GM12878 (cell line): Measurements from ENCODE around the gene LRRC14B. TPM values are rescaled to one million over a fixed set of nuclear protein-coding genes. Genes with fewer than 3 reads are reported as not detected.

ENCODE experiments used
- ATAC-seq: fragments of 200-7000 bp; cut with Tn5 transposase; 3 replicates; pipeline ENCODE4 v1.9.1; 2020; ENCODE audit warnings: mild to moderate bottlenecking, moderate library complexity
- BruUV-seq: library from RNA; stranded (reverse); fragments of 400-500 nt; replicated peaks from 2 replicates; lab custom pipeline; 2021; lab: Mats Ljungman, UMichigan
- CTCF ChIA-PET: fragments of 300-600 bp; sonication (Branson Sonifier 250); formaldehyde crosslinking; extraction: SDS; loops from one replicate; lab custom pipeline; 2021; ENCODE audit warnings: inconsistent platforms; lab: Yijun Ruan, JAX
- POLR2A ChIA-PET: fragments of 350-600 bp; formaldehyde crosslinking; extraction: SDS; loops from one replicate; lab custom pipeline; 2021; ENCODE audit warnings: inconsistent platforms; lab: Charles Lee
- RAD21 ChIA-PET: fragments of 300-600 bp; sonication (Branson Sonifier 250); formaldehyde crosslinking; loops from one replicate; lab custom pipeline; 2023; ENCODE audit warnings: antibody characterized with exemption; ENCODE audit not compliant: unreplicated experiment; lab: Charles Lee
- SMC1A ChIA-PET: fragments of 300-600 bp; sonication (Branson Sonifier 250); formaldehyde crosslinking; loops from one replicate; lab custom pipeline; 2023; ENCODE audit not compliant: unreplicated experiment, uncharacterized antibody; lab: Charles Lee
- DNase-seq: peaks from one replicate; pipeline ENCODE4 v3.0.0-alpha.2; 2011; ENCODE audit warnings: low read depth, low spot score
- FAIRE-seq: peaks from 3 replicates; lab custom pipeline; 2011; peaks lifted over from hg19 to GRCh38; lab: Jason Lieb, UNC
- H2AFZ ChIP-seq: 2 replicates; pipeline ENCODE4 v1.6.0; 2011; ENCODE audit warnings: low read depth, low read length, control low read depth; ENCODE audit not compliant: control insufficient read depth
- H3K27ac ChIP-seq: 2 replicates; pipeline ENCODE4 v1.5.1; 2011; ENCODE audit warnings: control low read depth; ENCODE audit not compliant: control insufficient read depth, insufficient read depth
- H3K27me3 ChIP-seq, 2 experiments: replicated peaks in 1 of 2; 2 replicates each; pipeline versions ENCODE4 v1.6.0 to v1.6.1; 2011; ENCODE audit warnings: low read length in 1 of 2; ENCODE audit not compliant: control insufficient read depth in 2 of 2, insufficient read depth in 2 of 2
- H3K36me3 ChIP-seq, 2 experiments: 2 replicates each; pipeline ENCODE4 v1.5.1; 2011; ENCODE audit warnings: low read length in 1 of 2; ENCODE audit not compliant: control insufficient read depth in 2 of 2, insufficient read depth in 2 of 2
- H3K4me1 ChIP-seq: 2 replicates; pipeline ENCODE4 v1.6.1; 2011; ENCODE audit warnings: mild to moderate bottlenecking, low read length, moderate library complexity, mixed read lengths; ENCODE audit not compliant: control insufficient read depth, insufficient read depth
- H3K4me2 ChIP-seq: 2 replicates; pipeline ENCODE4 v1.6.0; 2011; ENCODE audit warnings: control low read depth; ENCODE audit not compliant: control insufficient read depth, insufficient read depth
- H3K4me3 ChIP-seq: fragments of 200-600 bp; sonication (generic); 2 replicates; pipeline ENCODE4 v1.5.1; 2016
- H3K79me2 ChIP-seq: 2 replicates; pipeline ENCODE4 v1.6.0; 2011; ENCODE audit warnings: low read length; ENCODE audit not compliant: control insufficient read depth, insufficient read depth
- H3K9ac ChIP-seq: 2 replicates; pipeline ENCODE4 v1.8.0; 2011; ENCODE audit warnings: low read length, control low read depth, mixed read lengths; ENCODE audit not compliant: control insufficient read depth, insufficient read depth
- H3K9me3 ChIP-seq: replicated peaks from 3 replicates; pipeline ENCODE4 v1.5.1; 2011; ENCODE audit warnings: mild to moderate bottlenecking, low read length; ENCODE audit not compliant: control insufficient read depth, insufficient read depth
- H4K20me1 ChIP-seq: 2 replicates; pipeline ENCODE4 v1.6.0; 2011; ENCODE audit not compliant: control insufficient read depth, insufficient read depth
- CEBPB ChIP-seq, 2 experiments: fragments of 150-350 bp in 1 of 2; IDR thresholded peaks; 2 replicates each; pipeline ENCODE4 v1.6.1; 2012 to 2014; ENCODE audit warnings: low read depth in 2 of 2, low read length in 2 of 2, borderline replicate concordance in 1 of 2, inconsistent platforms in 1 of 2
- CHD4 ChIP-seq: fragments of 200-600 bp; sonication (generic); IDR thresholded peaks from 2 replicates; pipeline ENCODE4 v1.6.1; 2016; ENCODE audit warnings: mild to moderate bottlenecking
- CREM ChIP-seq: IDR thresholded peaks from 2 replicates; pipeline ENCODE4 v1.6.1; 2014; ENCODE audit warnings: antibody characterized with exemption, low read depth
- MYB ChIP-seq: fragments of 150-350 bp; IDR thresholded peaks from 2 replicates; pipeline ENCODE4 v1.6.1; 2014; ENCODE audit warnings: mild to moderate bottlenecking, low read depth, low read length, borderline replicate concordance
- NFYB ChIP-seq: IDR thresholded peaks from 2 replicates; pipeline ENCODE4 v1.6.1; 2011; ENCODE audit warnings: low read depth, mild to moderate bottlenecking, low read length, improper control_type of control experiment, moderate library complexity; ENCODE audit not compliant: insufficient read depth
- RBBP5 ChIP-seq: fragments of 200-600 bp; sonication (generic); conservative IDR thresholded peaks from 2 replicates; pipeline ENCODE4 v1.6.1; 2016
- SMAD1 ChIP-seq: fragments of 450-650 bp; IDR thresholded peaks from 2 replicates; pipeline ENCODE4 v1.6.1; 2018; ENCODE audit warnings: mild to moderate bottlenecking, low read depth; ENCODE audit not compliant: partially characterized antibody
- SMAD5 ChIP-seq: IDR thresholded peaks from 2 replicates; pipeline ENCODE4 v1.6.1; 2016; ENCODE audit warnings: antibody characterized with exemption, low read depth
- YBX1 ChIP-seq: fragments of 450-650 bp; IDR thresholded peaks from 2 replicates; pipeline ENCODE4 v1.6.1; 2016; ENCODE audit warnings: antibody characterized with exemption
- WGBS: methylation state at CpG from one replicate; pipeline ENCODE4 v1.1.6; 2016; ENCODE audit warnings: low lambda C conversion rate; ENCODE audit not compliant: insufficient replicate concordance, insufficient coverage; ENCODE audit errors: missing lambda C conversion rate; 5-methylcytosine and 5-hydroxymethylcytosine counted together
- in situ Hi-C: fragments of 300-500 bp; cut with MboI; formaldehyde crosslinking; loops from 9 replicates; pipeline ENCODE4 v1.14.3; 2018; ENCODE audit warnings: mixed read lengths
- intact Hi-C: fragments of 100-400 bp; cut with micrococcal nuclease; formaldehyde crosslinking; loops from one replicate; pipeline ENCODE4 v1.14.2; 2022; ENCODE audit not compliant: unreplicated experiment
- polyA plus RNA-seq, 11 experiments: library from polyadenylated mRNA; depleted of rRNA in 4 of 11; unstranded in 6 of 11; stranded (reverse) in 5 of 11; fragments of >200 nt; fragmentation: Nextera tagmentation in 4 of 11; fragmentation: Illumina TruSeq in 1 of 11; extraction: Ambion mirVana in 4 of 11; extraction: Trizol in 1 of 11; gene quantifications; 1 replicate in 1 of 11; 2 replicates in 10 of 11; pipeline versions ENCODE4 v1.2.1 to v1.2.3, GENCODE V29; 2011 to 2016; ENCODE audit warnings: inconsistent platforms in 2 of 11, missing spikeins in 2 of 11, low read depth in 1 of 11
- total RNA-seq, 4 experiments: library from RNA; depleted of rRNA in 3 of 4; stranded (reverse); fragments of >200 nt in 3 of 4; fragmentation: Illumina TruSeq in 1 of 4; extraction: Trizol in 1 of 4; gene quantifications; 2 replicates each; pipeline versions ENCODE4 v1.2.1 to v1.2.3, GENCODE V29; 2013 to 2021
- TF ChIP-seq, protein P1 (sequence below): IDR thresholded peaks from 2 replicates; pipeline ENCODE4 v1.6.1; 2012; ENCODE audit warnings: mild to moderate bottlenecking, low read depth, low read length
- TF ChIP-seq, protein P2 (sequence below): fragments of 450-650 bp; formaldehyde crosslinking; IDR thresholded peaks from 2 replicates; pipeline ENCODE4 v1.4.0; 2022; ENCODE audit warnings: mild to moderate bottlenecking, moderate library complexity
- TF ChIP-seq, protein P3 (sequence below): fragments of 150-350 bp; IDR thresholded peaks from 2 replicates; pipeline ENCODE4 v1.6.1; 2014; ENCODE audit warnings: mild to moderate bottlenecking, low read depth, low read length

LRRC14B gene
- total and polyA plus RNA-seq, 10 of the 15 experiments (the other 5 are each of a cell fraction or from before 2014, with no cell fraction given), result 0.06 to 0.31 (median 0.13) TPM; not detected in 5

DNA sequence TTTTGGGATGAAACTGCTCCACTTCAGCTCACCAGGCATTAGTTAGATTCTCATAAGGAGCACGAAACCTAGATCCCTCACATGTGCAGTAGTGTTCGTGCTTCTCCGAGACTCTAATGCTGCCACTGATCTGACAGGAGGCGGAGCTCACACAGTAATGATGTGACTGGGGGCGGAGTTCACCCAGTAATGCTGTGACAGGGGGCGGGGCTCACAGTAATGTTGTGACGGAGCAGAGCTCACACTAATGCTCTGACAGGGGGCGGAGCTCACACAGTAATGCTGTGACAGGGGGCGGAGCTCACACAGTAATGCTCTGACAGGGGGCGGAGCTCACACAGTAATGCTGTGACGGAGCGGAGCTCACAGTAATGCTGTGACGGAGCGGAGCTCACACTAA lies 27.1 kb upstream of the LRRC14B start:
- Histone ChIP-seq H3K36me3 (no peaks in the 10 kb centered on the region), H3K4me2 (no peak overlapping the region), H3K27me3 (no peaks in the 10 kb centered on the region), H2AFZ (no peak overlapping the region), H3K4me3 (no peak overlapping the region), H3K9me3 (no peaks in the 10 kb centered on the region; the same call in 2 of the 3 replicates), H3K4me1 (no peaks in the 10 kb centered on the region), H3K9ac (no peak overlapping the region), H3K79me2 (no peaks in the 10 kb centered on the region), H4K20me1 (no peaks in the 10 kb centered on the region), H3K27ac (no peak overlapping the region)
- FAIRE-seq (no peak), DNase-seq (no peak), ATAC-seq (no peak)
- ChIA-PET POLR2A (no interaction called here), CTCF (no interaction called here), RAD21 (no interaction called here), SMC1A (no interaction called here)
- TF ChIP-seq NFYB (no peak), SMAD1 (no peak), MYB (no peak), CHD4 (no peak), CEBPB (IDR thresholded peaks at IDR 0.05; ENCODE audit: borderline replicate concordance in 1 of 2, low read depth in 2 of 2, low read length in 2 of 2) (no peak), YBX1 (no peak), CREM (no peak), SMAD5 (no peak), RBBP5 (no peak)
- TF ChIP-seq, protein P1, sequence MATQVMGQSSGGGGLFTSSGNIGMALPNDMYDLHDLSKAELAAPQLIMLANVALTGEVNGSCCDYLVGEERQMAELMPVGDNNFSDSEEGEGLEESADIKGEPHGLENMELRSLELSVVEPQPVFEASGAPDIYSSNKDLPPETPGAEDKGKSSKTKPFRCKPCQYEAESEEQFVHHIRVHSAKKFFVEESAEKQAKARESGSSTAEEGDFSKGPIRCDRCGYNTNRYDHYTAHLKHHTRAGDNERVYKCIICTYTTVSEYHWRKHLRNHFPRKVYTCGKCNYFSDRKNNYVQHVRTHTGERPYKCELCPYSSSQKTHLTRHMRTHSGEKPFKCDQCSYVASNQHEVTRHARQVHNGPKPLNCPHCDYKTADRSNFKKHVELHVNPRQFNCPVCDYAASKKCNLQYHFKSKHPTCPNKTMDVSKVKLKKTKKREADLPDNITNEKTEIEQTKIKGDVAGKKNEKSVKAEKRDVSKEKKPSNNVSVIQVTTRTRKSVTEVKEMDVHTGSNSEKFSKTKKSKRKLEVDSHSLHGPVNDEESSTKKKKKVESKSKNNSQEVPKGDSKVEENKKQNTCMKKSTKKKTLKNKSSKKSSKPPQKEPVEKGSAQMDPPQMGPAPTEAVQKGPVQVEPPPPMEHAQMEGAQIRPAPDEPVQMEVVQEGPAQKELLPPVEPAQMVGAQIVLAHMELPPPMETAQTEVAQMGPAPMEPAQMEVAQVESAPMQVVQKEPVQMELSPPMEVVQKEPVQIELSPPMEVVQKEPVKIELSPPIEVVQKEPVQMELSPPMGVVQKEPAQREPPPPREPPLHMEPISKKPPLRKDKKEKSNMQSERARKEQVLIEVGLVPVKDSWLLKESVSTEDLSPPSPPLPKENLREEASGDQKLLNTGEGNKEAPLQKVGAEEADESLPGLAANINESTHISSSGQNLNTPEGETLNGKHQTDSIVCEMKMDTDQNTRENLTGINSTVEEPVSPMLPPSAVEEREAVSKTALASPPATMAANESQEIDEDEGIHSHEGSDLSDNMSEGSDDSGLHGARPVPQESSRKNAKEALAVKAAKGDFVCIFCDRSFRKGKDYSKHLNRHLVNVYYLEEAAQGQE, result no peak
- TF ChIP-seq, protein P2, sequence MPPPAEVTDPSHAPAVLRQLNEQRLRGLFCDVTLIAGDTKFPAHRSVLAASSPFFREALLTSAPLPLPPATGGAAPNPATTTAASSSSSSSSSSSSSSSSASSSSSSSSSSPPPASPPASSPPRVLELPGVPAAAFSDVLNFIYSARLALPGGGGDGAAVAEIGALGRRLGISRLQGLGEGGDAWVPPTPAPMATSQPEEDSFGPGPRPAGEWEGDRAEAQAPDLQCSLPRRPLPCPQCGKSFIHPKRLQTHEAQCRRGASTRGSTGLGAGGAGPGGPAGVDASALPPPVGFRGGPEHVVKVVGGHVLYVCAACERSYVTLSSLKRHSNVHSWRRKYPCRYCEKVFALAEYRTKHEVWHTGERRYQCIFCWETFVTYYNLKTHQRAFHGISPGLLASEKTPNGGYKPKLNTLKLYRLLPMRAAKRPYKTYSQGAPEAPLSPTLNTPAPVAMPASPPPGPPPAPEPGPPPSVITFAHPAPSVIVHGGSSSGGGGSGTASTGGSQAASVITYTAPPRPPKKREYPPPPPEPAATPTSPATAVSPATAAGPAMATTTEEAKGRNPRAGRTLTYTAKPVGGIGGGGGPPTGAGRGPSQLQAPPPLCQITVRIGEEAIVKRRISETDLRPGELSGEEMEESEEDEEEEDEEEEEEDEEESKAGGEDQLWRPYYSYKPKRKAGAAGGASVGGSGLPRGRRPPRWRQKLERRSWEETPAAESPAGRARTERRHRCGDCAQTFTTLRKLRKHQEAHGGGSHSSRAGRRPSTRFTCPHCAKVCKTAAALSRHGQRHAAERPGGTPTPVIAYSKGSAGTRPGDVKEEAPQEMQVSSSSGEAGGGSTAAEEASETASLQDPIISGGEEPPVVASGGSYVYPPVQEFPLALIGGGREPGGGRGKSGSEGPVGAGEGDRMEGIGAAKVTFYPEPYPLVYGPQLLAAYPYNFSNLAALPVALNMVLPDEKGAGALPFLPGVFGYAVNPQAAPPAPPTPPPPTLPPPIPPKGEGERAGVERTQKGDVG (CRISPR knock-in tag), result no peak
- TF ChIP-seq, protein P3, sequence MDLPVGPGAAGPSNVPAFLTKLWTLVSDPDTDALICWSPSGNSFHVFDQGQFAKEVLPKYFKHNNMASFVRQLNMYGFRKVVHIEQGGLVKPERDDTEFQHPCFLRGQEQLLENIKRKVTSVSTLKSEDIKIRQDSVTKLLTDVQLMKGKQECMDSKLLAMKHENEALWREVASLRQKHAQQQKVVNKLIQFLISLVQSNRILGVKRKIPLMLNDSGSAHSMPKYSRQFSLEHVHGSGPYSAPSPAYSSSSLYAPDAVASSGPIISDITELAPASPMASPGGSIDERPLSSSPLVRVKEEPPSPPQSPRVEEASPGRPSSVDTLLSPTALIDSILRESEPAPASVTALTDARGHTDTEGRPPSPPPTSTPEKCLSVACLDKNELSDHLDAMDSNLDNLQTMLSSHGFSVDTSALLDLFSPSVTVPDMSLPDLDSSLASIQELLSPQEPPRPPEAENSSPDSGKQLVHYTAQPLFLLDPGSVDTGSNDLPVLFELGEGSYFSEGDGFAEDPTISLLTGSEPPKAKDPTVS, result no peak
- in situ Hi-C loops (no loop called here), intact Hi-C loops (no loop called here)
- no TSS peak for BruUV-seq
- WGBS, result 87% methylated on average over 14 of the region's 14 CpGs
